ENCODE results near the gene TMEM121. TPM values are rescaled to one million over a fixed set of nuclear protein-coding genes. Genes with fewer than 3 reads are reported as not detected.
A peak's percentile ranks its signal among the peaks of the same experiment; 100 is the strongest.

Gene TMEM121
- total and polyA plus RNA-seq, 4 donors: 0.33 to 1.5 (median 0.37) TPM; not detected in 1

GRCh38 chr14:105486974-105487448 lies 39.4 kb upstream of the TMEM121 start:
- WGBS: 3% methylated on average over 45 of the region's 45 CpGs
- no peak overlapping the region for H3K9ac ChIP-seq (ENCODE audit: low read depth in 1 of 2, low read length in 2 of 2)
- H3K4me1 ChIP-seq (ENCODE audit: control insufficient read depth in 4 of 4, insufficient read depth in 4 of 4, low read length in 3 of 4): peaks cover 10 to 44% (median 22%) of the 10 kb centered on the region in 4 donors
- H3K4me3 ChIP-seq (ENCODE audit: low read depth in 1 of 3, low read length in 3 of 3): peak overlapping the region in 1 of 3 donors; percentile 25
- TF ChIP-seq CTCF (IDR thresholded peaks at IDR 0.05; ENCODE audit: low read depth, low read length, missing input control): no peak
- TF ChIP-seq FOXA2 (IDR thresholded peaks at IDR 0.05): no peak
- H3K27me3 ChIP-seq (ENCODE audit: control insufficient read depth in 4 of 4, insufficient read depth in 4 of 4, low read length in 3 of 4): no peaks in the 10 kb centered on the region
- peaks cover 0 to 1% (median 0%) of the 10 kb centered on the region in 4 donors for H3K36me3 ChIP-seq (ENCODE audit: control insufficient read depth in 4 of 4, insufficient read depth in 3 of 4, low read depth in 1 of 4, low read length in 3 of 4)
- H3K9me3 ChIP-seq (ENCODE audit: control insufficient read depth in 4 of 4, low read length in 3 of 4): no peaks in the 10 kb centered on the region
- no peak for DNase-seq (ENCODE audit: low spot score)
- peak overlapping the region in 1 of 2 donors; percentile 67 for H3K27ac ChIP-seq (ENCODE audit: low read depth in 1 of 2, low read length in 2 of 2)

- H3K27me3 ChIP-seq (ENCODE audit: control insufficient read depth in 4 of 4, insufficient read depth in 4 of 4, low read length in 3 of 4): no peaks in the 10 kb centered on the region
- no peak overlapping the region for H3K9ac ChIP-seq (ENCODE audit: low read depth in 1 of 2, low read length in 2 of 2)
- no peak for DNase-seq (ENCODE audit: low spot score)
- no peaks in the 10 kb centered on the region for H3K9me3 ChIP-seq (ENCODE audit: control insufficient read depth in 4 of 4, low read length in 3 of 4)
- H3K4me3 ChIP-seq (ENCODE audit: low read depth in 1 of 3, low read length in 3 of 3): peak overlapping the region in 1 of 3 donors; percentile 25
- peak overlapping the region in 1 of 2 donors; percentile 67 for H3K27ac ChIP-seq (ENCODE audit: low read depth in 1 of 2, low read length in 2 of 2)
- 1% methylated on average over 48 of the region's 48 CpGs for WGBS
- H3K36me3 ChIP-seq (ENCODE audit: control insufficient read depth in 4 of 4, insufficient read depth in 3 of 4, low read depth in 1 of 4, low read length in 3 of 4): peaks cover 0 to 1% (median 0%) of the 10 kb centered on the region in 4 donors
- H3K4me1 ChIP-seq (ENCODE audit: control insufficient read depth in 4 of 4, insufficient read depth in 4 of 4, low read length in 3 of 4): peaks cover 10 to 44% (median 20%) of the 10 kb centered on the region in 4 donors
- TF ChIP-seq EGR1 (IDR thresholded peaks at IDR 0.05; ENCODE audit: low read depth in 2 of 2): no peak
- no peak for TF ChIP-seq ZBTB33 (IDR thresholded peaks at IDR 0.05)
- TF ChIP-seq CTCF (IDR thresholded peaks at IDR 0.05; ENCODE audit: low read depth, low read length, missing input control): no peak
- TF ChIP-seq JUND (IDR thresholded peaks at IDR 0.05): no peak
- no peak for TF ChIP-seq FOXA2 (IDR thresholded peaks at IDR 0.05)
- no peak for TF ChIP-seq TAF1 (conservative IDR thresholded peaks at IDR 0.05)
- TF ChIP-seq REST (IDR thresholded peaks at IDR 0.05): no peak
- TF ChIP-seq YY1 (IDR thresholded peaks at IDR 0.05): no peak
These were observed 38.9 kb upstream of the TMEM121 start for GRCh38 chr14:105487449-105487985.
